Endothelial cell (in vitro differentiated cells): ENCODE results near the gene NCR3LG1. TPM values are rescaled to one million over a fixed set of nuclear protein-coding genes. Genes with fewer than 3 reads are reported as not detected.

ENCODE experiments used
- DNase-seq: peaks from one replicate; pipeline ENCODE4 v3.0.0; 2021; ENCODE audit warnings: low spot score
- H3K27ac Mint-ChIP-seq: one replicate; pipeline ENCODE4 v1.8.0; 2021; ENCODE audit warnings: mixed read lengths, inconsistent platforms; ENCODE audit not compliant: unreplicated experiment
- H3K27me3 Mint-ChIP-seq: one replicate; pipeline ENCODE4 v1.8.0; 2021; ENCODE audit warnings: mild to moderate bottlenecking, moderate library complexity, mixed read lengths, inconsistent platforms; ENCODE audit not compliant: unreplicated experiment
- H3K36me3 Mint-ChIP-seq: one replicate; pipeline ENCODE4 v1.8.0; 2021; ENCODE audit warnings: mild to moderate bottlenecking, low read depth, mixed read lengths, inconsistent platforms; ENCODE audit not compliant: unreplicated experiment
- H3K4me1 Mint-ChIP-seq: one replicate; pipeline ENCODE4 v1.8.0; 2021; ENCODE audit warnings: mild to moderate bottlenecking, mixed read lengths, inconsistent platforms; ENCODE audit not compliant: unreplicated experiment
- H3K4me3 Mint-ChIP-seq: one replicate; pipeline ENCODE4 v1.8.0; 2021; ENCODE audit warnings: mild to moderate bottlenecking, mixed read lengths, inconsistent platforms; ENCODE audit not compliant: unreplicated experiment
- H3K9me3 Mint-ChIP-seq: one replicate; pipeline ENCODE4 v1.8.0; 2021; ENCODE audit warnings: mixed read lengths, inconsistent platforms; ENCODE audit not compliant: unreplicated experiment
- long read RNA-seq: library from polyadenylated mRNA; unstranded; transcript quantifications from one replicate; pipeline ENCODE4 v2.0.0, GENCODE V29; 2020; ENCODE audit not compliant: unreplicated experiment
- total RNA-seq: library from RNA; stranded (reverse); fragmentation: NEBNext Ultra II Directional; extraction: Animal tissue kit (Norgen Biotek cat#: 25700); gene quantifications from one replicate; pipeline ENCODE4 v1.2.1, GENCODE V29; 2021; ENCODE audit not compliant: unreplicated experiment
- TF ChIP-seq, protein P1 (sequence below): fragments of 200-600 bp; sonication (generic); IDR thresholded peaks from one replicate; pipeline ENCODE4 v1.5.0; 2021; ENCODE audit warnings: antibody characterized with exemption; ENCODE audit not compliant: unreplicated experiment

NCR3LG1 gene, protein sequence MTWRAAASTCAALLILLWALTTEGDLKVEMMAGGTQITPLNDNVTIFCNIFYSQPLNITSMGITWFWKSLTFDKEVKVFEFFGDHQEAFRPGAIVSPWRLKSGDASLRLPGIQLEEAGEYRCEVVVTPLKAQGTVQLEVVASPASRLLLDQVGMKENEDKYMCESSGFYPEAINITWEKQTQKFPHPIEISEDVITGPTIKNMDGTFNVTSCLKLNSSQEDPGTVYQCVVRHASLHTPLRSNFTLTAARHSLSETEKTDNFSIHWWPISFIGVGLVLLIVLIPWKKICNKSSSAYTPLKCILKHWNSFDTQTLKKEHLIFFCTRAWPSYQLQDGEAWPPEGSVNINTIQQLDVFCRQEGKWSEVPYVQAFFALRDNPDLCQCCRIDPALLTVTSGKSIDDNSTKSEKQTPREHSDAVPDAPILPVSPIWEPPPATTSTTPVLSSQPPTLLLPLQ
- total RNA-seq: 0.23 TPM
- long read RNA-seq: 0 reads

DNA sequence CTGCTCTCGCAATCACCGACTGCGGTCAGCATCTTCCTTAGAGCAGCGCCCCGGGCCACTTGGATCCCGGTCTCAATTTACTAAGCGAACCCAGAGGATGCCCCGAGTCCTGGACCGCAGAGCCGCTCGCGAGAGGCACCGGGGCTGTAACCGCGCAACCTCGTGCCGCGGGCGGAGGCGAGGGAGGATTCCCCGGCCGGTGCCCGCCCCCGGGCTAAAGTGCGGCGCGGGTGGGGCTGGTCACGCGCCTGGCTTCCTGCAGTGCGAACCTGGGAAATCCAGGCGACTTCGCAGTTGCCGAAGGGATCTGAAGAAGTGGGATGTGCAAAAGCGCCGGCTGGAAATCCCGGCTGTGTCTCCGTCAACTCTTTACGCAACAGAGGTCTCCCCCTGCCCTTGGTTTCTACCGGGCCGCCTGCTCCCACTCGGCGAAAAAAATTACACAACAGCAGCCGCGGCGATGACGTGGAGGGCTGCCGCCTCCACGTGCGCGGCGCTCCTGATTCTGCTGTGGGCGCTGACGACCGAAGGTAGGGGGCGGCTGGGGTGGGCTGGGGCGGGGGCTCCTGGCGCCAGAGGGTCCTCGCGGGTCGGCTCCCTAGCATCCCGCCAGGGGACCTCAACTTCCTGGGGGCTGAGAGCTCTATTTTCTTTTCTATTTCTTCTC is at the start of gene NCR3LG1:
NCR3LG1 (plus strand) TSS at position 291 of the 667 bp plus-strand sequence; CDS start at position 461, 170 bp downstream.
- H3K4me1 Mint-ChIP-seq: peaks cover 14% of the 10 kb centered on the region
- H3K36me3 Mint-ChIP-seq: peaks cover 8% of the 10 kb centered on the region
- H3K27me3 Mint-ChIP-seq: peaks cover 16% of the 10 kb centered on the region
- DNase-seq: peak; percentile 28
- no peak within 1 kb of the TSS for H3K27ac Mint-ChIP-seq
- TF ChIP-seq, protein P1, sequence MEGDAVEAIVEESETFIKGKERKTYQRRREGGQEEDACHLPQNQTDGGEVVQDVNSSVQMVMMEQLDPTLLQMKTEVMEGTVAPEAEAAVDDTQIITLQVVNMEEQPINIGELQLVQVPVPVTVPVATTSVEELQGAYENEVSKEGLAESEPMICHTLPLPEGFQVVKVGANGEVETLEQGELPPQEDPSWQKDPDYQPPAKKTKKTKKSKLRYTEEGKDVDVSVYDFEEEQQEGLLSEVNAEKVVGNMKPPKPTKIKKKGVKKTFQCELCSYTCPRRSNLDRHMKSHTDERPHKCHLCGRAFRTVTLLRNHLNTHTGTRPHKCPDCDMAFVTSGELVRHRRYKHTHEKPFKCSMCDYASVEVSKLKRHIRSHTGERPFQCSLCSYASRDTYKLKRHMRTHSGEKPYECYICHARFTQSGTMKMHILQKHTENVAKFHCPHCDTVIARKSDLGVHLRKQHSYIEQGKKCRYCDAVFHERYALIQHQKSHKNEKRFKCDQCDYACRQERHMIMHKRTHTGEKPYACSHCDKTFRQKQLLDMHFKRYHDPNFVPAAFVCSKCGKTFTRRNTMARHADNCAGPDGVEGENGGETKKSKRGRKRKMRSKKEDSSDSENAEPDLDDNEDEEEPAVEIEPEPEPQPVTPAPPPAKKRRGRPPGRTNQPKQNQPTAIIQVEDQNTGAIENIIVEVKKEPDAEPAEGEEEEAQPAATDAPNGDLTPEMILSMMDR: no peak
- no peaks in the 10 kb centered on the region for H3K9me3 Mint-ChIP-seq
- peak within 1 kb of the TSS; percentile 77 for H3K4me3 Mint-ChIP-seq

DNA sequence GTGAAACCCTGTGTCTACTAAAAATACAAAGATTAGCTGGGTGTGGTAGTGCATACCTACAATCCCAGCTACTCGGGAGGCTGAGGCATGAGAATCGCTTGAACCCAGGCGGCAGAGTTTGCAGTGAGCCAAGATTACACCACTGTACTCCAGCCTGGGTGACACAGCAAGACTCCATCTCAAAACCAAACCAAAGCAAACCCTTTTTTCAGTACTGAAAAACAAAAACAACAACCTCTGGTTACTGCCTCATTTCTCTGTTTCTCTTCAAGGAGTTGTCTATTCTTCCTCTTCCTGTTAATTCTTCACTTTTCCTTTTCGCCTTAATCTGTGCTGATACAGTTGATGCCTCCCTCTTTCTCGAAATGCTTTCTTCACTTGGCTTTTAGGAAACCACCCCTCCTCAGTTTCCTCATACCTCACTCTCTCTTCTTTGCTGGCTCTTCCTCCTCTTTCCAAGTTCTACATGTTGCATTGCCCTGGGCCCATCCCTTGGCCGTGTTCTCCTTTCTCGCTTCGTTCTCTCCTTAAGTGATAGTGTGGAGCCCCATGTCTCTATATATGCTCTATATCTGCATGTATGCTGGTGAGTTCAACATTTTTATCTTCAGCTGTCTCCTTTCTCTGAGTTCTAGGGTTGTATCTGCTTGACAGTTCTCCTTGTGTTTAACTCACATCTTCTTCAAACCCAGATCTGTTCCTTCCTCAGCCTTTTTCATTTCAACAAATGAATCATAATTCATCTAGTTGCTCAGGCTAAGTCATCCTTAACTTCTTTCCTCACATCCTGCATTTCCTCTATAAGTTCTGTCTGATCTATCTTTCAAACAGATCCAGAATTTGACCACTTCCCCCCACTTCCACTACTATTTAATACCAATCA is 38.0 kb upstream of the NCR3LG1 start:
- no peak overlapping the region for H3K4me3 Mint-ChIP-seq
- H3K36me3 Mint-ChIP-seq: no peaks in the 10 kb centered on the region
- H3K27me3 Mint-ChIP-seq: no peaks in the 10 kb centered on the region
- H3K9me3 Mint-ChIP-seq: no peaks in the 10 kb centered on the region
- H3K27ac Mint-ChIP-seq: no peak overlapping the region
- no peak for DNase-seq
- TF ChIP-seq, protein P1: no peak
- no peaks in the 10 kb centered on the region for H3K4me1 Mint-ChIP-seq

DNA sequence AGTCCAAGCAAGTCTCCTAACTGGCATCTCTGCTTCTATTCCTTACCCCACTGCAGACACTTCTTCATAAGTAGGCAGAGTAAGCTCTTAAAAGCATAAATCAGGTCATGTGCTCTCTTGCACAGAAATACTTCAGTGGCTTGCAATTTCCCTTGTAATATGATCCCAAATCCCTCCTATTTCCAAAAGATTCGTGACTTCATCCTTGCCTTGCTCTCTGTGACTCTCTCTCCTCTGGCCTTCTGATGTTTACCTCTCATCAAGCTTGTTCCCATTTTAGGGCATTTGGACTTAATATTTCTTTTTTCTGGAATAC is 37.4 kb upstream of the NCR3LG1 start:
- Mint-ChIP-seq H3K9me3 (no peaks in the 10 kb centered on the region), H3K4me1 (no peaks in the 10 kb centered on the region), H3K4me3 (no peak overlapping the region), H3K36me3 (no peaks in the 10 kb centered on the region), H3K27me3 (no peaks in the 10 kb centered on the region), H3K27ac (no peak overlapping the region)
- DNase-seq: no peak
- TF ChIP-seq, protein P1: no peak

DNA sequence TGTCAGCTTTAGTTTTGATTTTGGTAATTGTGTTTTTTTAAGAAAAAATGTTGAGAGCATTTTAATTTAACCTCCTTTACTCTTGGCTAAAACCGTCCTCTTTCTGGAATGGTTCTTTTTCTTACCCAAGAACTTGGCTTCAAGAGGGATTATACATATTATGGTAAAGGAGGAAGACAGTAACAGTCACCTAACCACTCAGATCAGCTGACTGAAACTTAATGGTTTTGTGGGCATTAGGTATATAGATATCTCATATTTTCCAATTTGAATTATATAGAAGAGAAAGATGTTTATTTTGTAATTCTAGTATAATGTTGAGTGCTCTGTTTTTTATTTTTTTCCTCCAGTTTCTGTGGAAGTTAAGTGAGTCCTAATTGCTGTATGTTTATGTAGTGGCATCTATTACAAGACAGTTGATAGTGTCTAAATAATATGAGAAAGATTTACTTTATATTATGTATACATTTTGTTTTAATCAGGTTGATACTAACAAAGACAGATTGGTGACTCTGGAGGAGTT is 36.6 kb upstream of the NCR3LG1 start:
- Mint-ChIP-seq H3K4me1 (no peaks in the 10 kb centered on the region), H3K36me3 (peaks cover 3% of the 10 kb centered on the region), H3K9me3 (no peaks in the 10 kb centered on the region), H3K27me3 (no peaks in the 10 kb centered on the region), H3K27ac (no peak overlapping the region), H3K4me3 (no peak overlapping the region)
- DNase-seq: no peak
- TF ChIP-seq, protein P1: no peak
